Keratinocyte (primary cell): ENCODE data around the gene MAP2K4. TPM values are rescaled to one million over a fixed set of nuclear protein-coding genes. Genes with fewer than 3 reads are reported as not detected.

ENCODE experiments used
- DNase-seq: peaks from one replicate; pipeline ENCODE4 v3.0.0-alpha.2; 2011; ENCODE audit warnings: low read depth, missing footprints, low spot score
- FAIRE-seq: peaks from 2 replicates; lab custom pipeline; 2011; peaks lifted over from hg19 to GRCh38; lab: Jason Lieb, UNC
- H2AFZ ChIP-seq: 2 replicates; pipeline ENCODE4 v1.6.0; 2012; ENCODE audit warnings: low read length, control low read depth, inconsistent platforms; ENCODE audit not compliant: control insufficient read depth
- H3K27ac ChIP-seq: 2 replicates; pipeline ENCODE4 v1.5.1; 2011; ENCODE audit warnings: low read length; ENCODE audit not compliant: control insufficient read depth, insufficient read depth
- H3K27me3 ChIP-seq: 3 replicates; pipeline ENCODE4 v1.6.0; 2011; ENCODE audit warnings: low read length; ENCODE audit not compliant: control insufficient read depth, insufficient read depth; ENCODE audit errors: extremely low read depth
- H3K36me3 ChIP-seq, 2 experiments: 2 replicates in 1 of 2; 3 replicates in 1 of 2; pipeline ENCODE4 v1.5.1; 2011; ENCODE audit warnings: low read length in 2 of 2, mild to moderate bottlenecking in 1 of 2; ENCODE audit not compliant: control insufficient read depth in 2 of 2, insufficient read depth in 2 of 2; ENCODE audit errors: extremely low read depth in 1 of 2
- H3K4me1 ChIP-seq: 3 replicates; pipeline ENCODE4 v1.5.1; 2011; ENCODE audit warnings: low read length; ENCODE audit not compliant: control insufficient read depth, insufficient read depth; ENCODE audit errors: extremely low read depth
- H3K4me2 ChIP-seq: 3 replicates; pipeline ENCODE4 v1.6.0; 2011; ENCODE audit warnings: low read depth, low read length; ENCODE audit not compliant: control insufficient read depth, insufficient read depth; ENCODE audit errors: extremely low read depth
- H3K4me3 ChIP-seq, 3 experiments: fragments of 200-600 bp in 1 of 3; sonication (generic) in 1 of 3; 2 replicates in 2 of 3; 3 replicates in 1 of 3; pipeline ENCODE4 v1.5.1; 2011 to 2016; ENCODE audit warnings: low read length in 3 of 3, mild to moderate bottlenecking in 3 of 3, control low read depth in 2 of 3, inconsistent platforms in 1 of 3, low read depth in 1 of 3, mixed read lengths in 1 of 3, mixed run types in 1 of 3, moderate library complexity in 1 of 3; ENCODE audit not compliant: control insufficient read depth in 2 of 3, insufficient read depth in 2 of 3; ENCODE audit errors: extremely low read depth in 1 of 3
- H3K79me2 ChIP-seq: 2 replicates; pipeline ENCODE4 v1.6.0; 2012; ENCODE audit warnings: low read length; ENCODE audit not compliant: control insufficient read depth, insufficient read depth
- H3K9ac ChIP-seq: 3 replicates; pipeline ENCODE4 v1.6.0; 2011; ENCODE audit warnings: low read length; ENCODE audit not compliant: control insufficient read depth, insufficient read depth; ENCODE audit errors: extremely low read depth
- H3K9me1 ChIP-seq: 3 replicates; pipeline ENCODE4 v1.6.0; 2011; ENCODE audit warnings: low read length; ENCODE audit not compliant: control insufficient read depth, insufficient read depth; ENCODE audit errors: extremely low read depth
- H3K9me3 ChIP-seq: 2 replicates; pipeline ENCODE4 v1.5.1; 2012; ENCODE audit warnings: low read depth, low read length; ENCODE audit not compliant: control insufficient read depth
- H4K20me1 ChIP-seq: 3 replicates; pipeline ENCODE4 v1.6.0; 2011; ENCODE audit warnings: low read length; ENCODE audit not compliant: control insufficient read depth, insufficient read depth; ENCODE audit errors: extremely low read depth
- CTCF ChIP-seq, 3 experiments: IDR thresholded peaks in 1 of 3; conservative IDR thresholded peaks in 1 of 3; optimal IDR thresholded peaks in 1 of 3; 2 replicates in 2 of 3; 3 replicates in 1 of 3; pipeline versions ENCODE3 to v1.5.1; 2011; ENCODE audit warnings: low read length in 3 of 3, mild to moderate bottlenecking in 3 of 3, moderate library complexity in 2 of 3, control low read depth in 1 of 3, inconsistent platforms in 1 of 3; ENCODE audit not compliant: insufficient read depth in 2 of 3; ENCODE audit errors: extremely low read depth in 1 of 3
- EZH2 ChIP-seq: IDR thresholded peaks from one replicate; pipeline ENCODE4 v1.6.1; 2012; ENCODE audit warnings: inconsistent platforms, mild to moderate bottlenecking, low read length, moderate library complexity
- dilution Hi-C: fragments of 300-500 bp; cut with MboI; formaldehyde crosslinking; loops from one replicate; pipeline ENCODE4 v1.7.0; 2020; ENCODE audit warnings: low sequenced_read_pairs; ENCODE audit not compliant: extremely low pct_ligation_motif_present
- polyA plus RNA-seq, 5 experiments: library from polyadenylated mRNA; depleted of rRNA in 3 of 5; stranded (reverse) in 3 of 5; stranded (forward) in 1 of 5; unstranded in 1 of 5; fragments of >200 nt; gene quantifications; 1 replicate in 1 of 5; 2 replicates in 3 of 5; 3 replicates in 1 of 5; pipeline versions ENCODE4 v1.2.1 to v1.2.3, GENCODE V29; 2011 to 2012; ENCODE audit warnings: missing spikeins in 2 of 5, low read depth in 1 of 5, low replicate concordance in 1 of 5

MAP2K4 gene
- polyA plus RNA-seq, 1 donor (not counting 4 experiments of a cell fraction or from before 2014, with no cell fraction given) = 37.3 TPM

GRCh38 chr17:12136243-12136642 lies 115.6 kb downstream of the MAP2K4 start:
- Histone ChIP-seq H3K36me3 (peaks cover 3 to 5% of the 10 kb centered on the region in 2 experiments), H3K4me1 (no peaks in the 10 kb centered on the region), H3K9me3 (no peaks in the 10 kb centered on the region), H3K79me2 (no peaks in the 10 kb centered on the region), H4K20me1 (no peaks in the 10 kb centered on the region), H3K9me1 (no peaks in the 10 kb centered on the region), H3K4me2 (no peak overlapping the region), H2AFZ (no peak overlapping the region), H3K27ac (no peak overlapping the region), H3K4me3 (no peak overlapping the region), H3K27me3 (no peaks in the 10 kb centered on the region), H3K9ac (no peak overlapping the region)
- DNase-seq = no peak
- dilution Hi-C loops = no loop called here
- FAIRE-seq = no peak
- TF ChIP-seq EZH2 (no peak), CTCF (optimal IDR thresholded peaks at IDR 0.05 in 1 of 3, IDR thresholded peaks at IDR 0.05 in 1 of 3, conservative IDR thresholded peaks at IDR 0.05 in 1 of 3; ENCODE audit: extremely low read depth in 1 of 3, insufficient read depth in 2 of 3, low read length in 3 of 3) (no peak)

GRCh38 chr17:12136646-12137045 lies 116.0 kb downstream of the MAP2K4 start:
- dilution Hi-C loops = no loop called here
- Histone ChIP-seq H3K4me3 (no peak overlapping the region), H3K9me1 (no peaks in the 10 kb centered on the region), H3K4me1 (no peaks in the 10 kb centered on the region), H3K4me2 (no peak overlapping the region), H3K79me2 (no peaks in the 10 kb centered on the region), H3K36me3 (peaks cover 5 to 7% of the 10 kb centered on the region in 2 experiments), H3K9me3 (no peaks in the 10 kb centered on the region), H3K27ac (no peak overlapping the region), H2AFZ (no peak overlapping the region), H3K9ac (no peak overlapping the region), H3K27me3 (no peaks in the 10 kb centered on the region), H4K20me1 (no peaks in the 10 kb centered on the region)
- DNase-seq (no peak), FAIRE-seq (no peak)
- TF ChIP-seq CTCF (optimal IDR thresholded peaks at IDR 0.05 in 1 of 3, IDR thresholded peaks at IDR 0.05 in 1 of 3, conservative IDR thresholded peaks at IDR 0.05 in 1 of 3; ENCODE audit: extremely low read depth in 1 of 3, insufficient read depth in 2 of 3, low read length in 3 of 3) (no peak), EZH2 (no peak)
